Gastroesophageal sphincter (tissue), 3 donors: ENCODE results near the gene TMEM170B.

Source experiments
- CTCF ChIP-seq, 4 experiments: fragments of 200-600 bp in 2 of 4; fragments of 450-650 bp in 2 of 4; sonication (generic) in 1 of 4; IDR thresholded peaks; one replicate each; pipeline ENCODE4 v1.5.1; 2017 to 2019; ENCODE audit warnings: antibody characterized with exemption in 4 of 4, mild to moderate bottlenecking in 2 of 4, moderate library complexity in 2 of 4
- EP300 ChIP-seq: sonication (generic); formaldehyde crosslinking; IDR thresholded peaks from one replicate; pipeline ENCODE4 v1.6.1; 2017; ENCODE audit warnings: antibody characterized with exemption, mild to moderate bottlenecking
- POLR2A ChIP-seq, 2 donors: fragments of 450-650 bp; IDR thresholded peaks; one replicate each; pipeline ENCODE4 v1.6.1; 2017; ENCODE audit warnings: antibody characterized with exemption in 2 of 2, mild to moderate bottlenecking in 2 of 2, moderate library complexity in 1 of 2
- POLR2AphosphoS5 ChIP-seq: sonication (generic); formaldehyde crosslinking; IDR thresholded peaks from one replicate; pipeline ENCODE4 v1.6.1; 2017; ENCODE audit warnings: antibody characterized with exemption

GRCh38 chr6:11621119-11621518 lies 83.6 kb downstream of the TMEM170B start:
- TF ChIP-seq CTCF (IDR thresholded peaks at IDR 0.05) (no peak), EP300 (no peak), POLR2A (IDR thresholded peaks at IDR 0.05) (no peak), POLR2AphosphoS5 (no peak)
